ENCODE measurements around the gene PIM2. TPM values are rescaled to one million over a fixed set of nuclear protein-coding genes. Genes with fewer than 3 reads are reported as not detected.

The PIM2 gene
- total and polyA plus RNA-seq, 2 of the 13 experiments (the other 11 are each of a cell fraction or from before 2014, with no cell fraction given): 14.4 to 15.8 TPM

DNA sequence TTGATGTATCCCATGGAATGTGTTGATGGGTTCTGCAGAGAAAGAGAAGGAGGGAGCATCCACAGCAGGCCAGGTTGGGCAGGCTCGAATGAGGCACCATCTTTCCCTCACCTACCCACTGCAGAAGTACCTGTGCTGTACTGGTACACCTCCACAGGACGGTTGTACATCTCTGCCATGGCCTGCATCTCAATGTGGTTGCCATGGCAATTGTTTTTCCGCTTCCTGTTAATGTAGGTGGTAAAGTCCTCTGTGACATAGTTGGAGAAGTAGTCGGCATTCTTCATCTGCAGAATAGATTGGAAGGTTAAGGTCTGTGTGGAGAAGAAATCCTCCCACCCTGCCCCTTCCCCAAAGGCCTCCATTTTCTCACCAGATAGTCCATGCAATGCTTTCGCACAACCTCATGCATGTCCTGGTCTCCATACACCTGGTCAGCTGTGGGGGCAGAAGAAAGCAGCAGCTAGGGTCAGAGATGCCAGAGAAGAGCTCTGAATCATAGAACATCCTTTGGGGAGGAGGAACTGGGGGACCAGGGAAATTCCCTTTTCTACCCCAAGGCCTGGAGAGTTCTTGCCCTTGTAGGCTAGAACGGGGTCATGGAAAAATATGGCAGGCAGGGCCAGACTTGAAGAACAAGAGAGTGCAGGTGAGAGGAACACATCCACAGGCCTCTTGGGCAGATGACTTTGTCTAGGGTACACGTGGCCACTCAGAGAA, 15.9 kb upstream of the PIM2 start:
- Histone ChIP-seq H3K36me3 (replicated peaks in 1 of 2; ENCODE audit: control insufficient read depth in 1 of 2, insufficient read depth in 2 of 2, low read length in 2 of 2) (peaks cover 5 to 27% of the 10 kb centered on the region in 2 experiments; a peak in 4 of 5 replicates), H3K79me2 (ENCODE audit: insufficient read depth, low read length) (peaks cover 11% of the 10 kb centered on the region), H3K4me2 (ENCODE audit: low read depth, low read length) (no peak overlapping the region), H4K20me1 (ENCODE audit: insufficient read depth, low read length) (no peaks in the 10 kb centered on the region), H3K27me3 (ENCODE audit: control insufficient read depth in 1 of 2, insufficient read depth in 2 of 2, low read length in 2 of 2) (no peaks in the 10 kb centered on the region), H3K9me3 (ENCODE audit: low read length) (no peaks in the 10 kb centered on the region), H3K4me1 (ENCODE audit: insufficient read depth, low read length) (no peaks in the 10 kb centered on the region), H3K27ac (ENCODE audit: extremely low read length, insufficient read depth, low read length) (no peak overlapping the region), H3K9ac (ENCODE audit: insufficient read depth, low read depth, low read length) (no peak overlapping the region), H2AFZ (ENCODE audit: low read length) (no peak overlapping the region), H3K4me3 (replicated peaks in 1 of 3; ENCODE audit: insufficient read depth in 1 of 3, low read depth in 2 of 3, low read length in 3 of 3) (no peak overlapping the region)
- DNase-seq (ENCODE audit: low spot score) (no peak), ATAC-seq (no peak), FAIRE-seq (no peak)
- in situ Hi-C loops (cut with HindIII; ENCODE audit: extremely low pct_ligation_motif_present, low pct_unique_long_range_greater_than_20kb) (no loop called here), intact Hi-C loops (cut with micrococcal nuclease; ENCODE audit: unreplicated experiment) (no loop called here)
- 100% methylated on average over 6 of the region's 7 CpGs for WGBS (ENCODE audit: low lambda C conversion rate)
- ChIA-PET CTCF (ENCODE audit: low intra/inter-chr PET ratio, low total read pairs) (no interaction called here), POLR2A (no interaction called here)
- no TSS peak for BruUV-seq (replicated peaks)
- TF ChIP-seq RXRB (CRISPR knock-in tag; IDR thresholded peaks at IDR 0.05; ENCODE audit: borderline replicate concordance) (no peak), REL (CRISPR knock-in tag; conservative IDR thresholded peaks at IDR 0.05) (no peak), U2AF1 (optimal IDR thresholded peaks at IDR 0.05; ENCODE audit: low read depth, low read length) (no peak), ZFP82 (CRISPR knock-in tag; IDR thresholded peaks at IDR 0.05; ENCODE audit: borderline replicate concordance) (no peak), ZNF652 (CRISPR knock-in tag; IDR thresholded peaks at IDR 0.05; ENCODE audit: borderline replicate concordance, low read depth) (no peak), CC2D1A (CRISPR knock-in tag; IDR thresholded peaks at IDR 0.05) (no peak), ZFP36L1 (CRISPR knock-in tag; IDR thresholded peaks at IDR 0.05) (no peak)
- TF ChIP-seq, protein P1, sequence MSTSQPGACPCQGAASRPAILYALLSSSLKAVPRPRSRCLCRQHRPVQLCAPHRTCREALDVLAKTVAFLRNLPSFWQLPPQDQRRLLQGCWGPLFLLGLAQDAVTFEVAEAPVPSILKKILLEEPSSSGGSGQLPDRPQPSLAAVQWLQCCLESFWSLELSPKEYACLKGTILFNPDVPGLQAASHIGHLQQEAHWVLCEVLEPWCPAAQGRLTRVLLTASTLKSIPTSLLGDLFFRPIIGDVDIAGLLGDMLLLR (CRISPR knock-in tag; IDR thresholded peaks at IDR 0.05): no peak
- TF ChIP-seq, protein P2, sequence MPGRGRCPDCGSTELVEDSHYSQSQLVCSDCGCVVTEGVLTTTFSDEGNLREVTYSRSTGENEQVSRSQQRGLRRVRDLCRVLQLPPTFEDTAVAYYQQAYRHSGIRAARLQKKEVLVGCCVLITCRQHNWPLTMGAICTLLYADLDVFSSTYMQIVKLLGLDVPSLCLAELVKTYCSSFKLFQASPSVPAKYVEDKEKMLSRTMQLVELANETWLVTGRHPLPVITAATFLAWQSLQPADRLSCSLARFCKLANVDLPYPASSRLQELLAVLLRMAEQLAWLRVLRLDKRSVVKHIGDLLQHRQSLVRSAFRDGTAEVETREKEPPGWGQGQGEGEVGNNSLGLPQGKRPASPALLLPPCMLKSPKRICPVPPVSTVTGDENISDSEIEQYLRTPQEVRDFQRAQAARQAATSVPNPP (CRISPR knock-in tag; IDR thresholded peaks at IDR 0.05): no peak

All from HepG2 (cell line).